Measurements from ENCODE around the gene PDS5A. TPM values are rescaled to one million over a fixed set of nuclear protein-coding genes. Genes with fewer than 3 reads are reported as not detected.
A peak's percentile ranks its signal among the peaks of the same experiment; 100 is the strongest.

The PDS5A gene
- polyA plus RNA-seq, 3 donors = 14.2 to 19.4 (median 17.7) TPM

GRCh38 chr4:39933671-39934590 lies 43.8 kb downstream of the PDS5A start:
- Mint-ChIP-seq H3K9me3 (no peaks in the 10 kb centered on the region), H3K27ac (peak overlapping the region in 5 of 7 donors; percentile 17 to 83 (median 45)), H3K36me3 (peaks cover 7 to 20% of the 10 kb centered on the region in 2 donors), H3K4me3 (no peak overlapping the region), H3K27me3 (ENCODE audit: low read depth in 3 of 3) (no peaks in the 10 kb centered on the region), H3K4me1 (peaks cover 29% of the 10 kb centered on the region)
- H3K9ac ChIP-seq (ENCODE audit: insufficient read depth, low read length, poor library complexity, severe bottlenecking) = no peak overlapping the region
- no peak overlapping the region for H2AFZ ChIP-seq (ENCODE audit: insufficient read depth, low read depth, low read length, poor library complexity, severe bottlenecking)
- no peaks in the 10 kb centered on the region for H3K36me3 ChIP-seq (replicated peaks in 1 of 2; ENCODE audit: control insufficient read depth in 1 of 2, insufficient read depth in 2 of 2, low read length in 2 of 2)
- peak overlapping the region in 1 of 2 donors; percentile 64 for H3K27ac ChIP-seq (ENCODE audit: low read depth in 1 of 2, low read length in 2 of 2)
- no peaks in the 10 kb centered on the region for H3K9me3 ChIP-seq (replicated peaks in 1 of 2; ENCODE audit: control insufficient read depth in 1 of 2, insufficient read depth in 1 of 2, low read length in 2 of 2)
- no peak for DNase-seq
- H3K79me2 ChIP-seq (ENCODE audit: insufficient read depth, low read length) = peaks cover 95% of the 10 kb centered on the region
- H3K4me2 ChIP-seq (replicated peaks; ENCODE audit: extremely low read depth, low read length, poor library complexity, severe bottlenecking) = peak overlapping the region; percentile 48
- intact Hi-C loops (cut with micrococcal nuclease) = no loop called here
- WGBS (ENCODE audit: insufficient coverage) = 60% methylated on average over 5 of the region's 7 CpGs
- TF ChIP-seq CTCF (IDR thresholded peaks at IDR 0.05) = no peak
- peak overlapping the region in 1 of 3 experiments; percentile 55 for H3K4me3 ChIP-seq (replicated peaks in 1 of 3; ENCODE audit: low read depth in 2 of 3, low read length in 3 of 3)
- peaks cover 13 to 18% of the 10 kb centered on the region in 2 donors for H3K4me1 ChIP-seq (ENCODE audit: control insufficient read depth in 1 of 2, insufficient read depth in 2 of 2, low read length in 2 of 2)
- peaks cover 75% of the 10 kb centered on the region for H4K20me1 ChIP-seq (ENCODE audit: insufficient read depth, low read length)
- no peaks in the 10 kb centered on the region for H3K27me3 ChIP-seq (ENCODE audit: control insufficient read depth in 2 of 2, insufficient read depth in 2 of 2, low read length in 2 of 2)

GRCh38 chr4:39932776-39933402 lies 44.8 kb downstream of the PDS5A start:
- peak overlapping the region; percentile 27 to 67 for H3K4me3 Mint-ChIP-seq
- H3K9me3 Mint-ChIP-seq = no peaks in the 10 kb centered on the region
- Histone ChIP-seq H3K36me3 (replicated peaks in 1 of 2; ENCODE audit: control insufficient read depth in 1 of 2, insufficient read depth in 2 of 2, low read length in 2 of 2) (peaks cover under 1 to 8% of the 10 kb centered on the region in 2 donors), H3K79me2 (ENCODE audit: insufficient read depth, low read length) (peaks cover 95% of the 10 kb centered on the region), H2AFZ (ENCODE audit: insufficient read depth, low read depth, low read length, poor library complexity, severe bottlenecking) (no peak overlapping the region), H3K9me3 (replicated peaks in 1 of 2; ENCODE audit: control insufficient read depth in 1 of 2, insufficient read depth in 1 of 2, low read length in 2 of 2) (no peaks in the 10 kb centered on the region), H3K27ac (ENCODE audit: low read depth in 1 of 2, low read length in 2 of 2) (peak overlapping the region in 1 of 2 donors; percentile 64), H3K27me3 (ENCODE audit: control insufficient read depth in 2 of 2, insufficient read depth in 2 of 2, low read length in 2 of 2) (no peaks in the 10 kb centered on the region), H4K20me1 (ENCODE audit: insufficient read depth, low read length) (peaks cover 81% of the 10 kb centered on the region), H3K4me1 (ENCODE audit: control insufficient read depth in 1 of 2, insufficient read depth in 2 of 2, low read length in 2 of 2) (peaks cover 13 to 18% of the 10 kb centered on the region in 2 donors), H3K4me3 (replicated peaks in 1 of 3; ENCODE audit: low read depth in 2 of 3, low read length in 3 of 3) (peak overlapping the region in 1 of 3 experiments; percentile 55), H3K9ac (ENCODE audit: insufficient read depth, low read length, poor library complexity, severe bottlenecking) (no peak overlapping the region), H3K4me2 (replicated peaks; ENCODE audit: extremely low read depth, low read length, poor library complexity, severe bottlenecking) (peak overlapping the region; percentile 48)
- no peak for DNase-seq
- intact Hi-C loops (cut with micrococcal nuclease) = no loop called here
- no peak for TF ChIP-seq CTCF (IDR thresholded peaks at IDR 0.05)
- 100% methylated on average over 5 of the region's 8 CpGs for WGBS (ENCODE audit: insufficient coverage)
- peaks cover 11 to 23% of the 10 kb centered on the region in 2 donors for H3K36me3 Mint-ChIP-seq
- peak overlapping the region; percentile 10 to 85 (median 73) for H3K27ac Mint-ChIP-seq
- peaks cover 28% of the 10 kb centered on the region for H3K4me1 Mint-ChIP-seq
- no peaks in the 10 kb centered on the region for H3K27me3 Mint-ChIP-seq (ENCODE audit: low read depth in 3 of 3)
